Activated T-cell treated with anti-CD3 and anti-CD28 coated beads, Interleukin-2, amount 50 U/mL, for 24 hours (primary cell): ENCODE results near the gene LARGE1.

Source experiments
- DNase-seq: peaks from one replicate; pipeline ENCODE4 v3.0.0-alpha.2; 2020
- H3K27ac Mint-ChIP-seq: 2 replicates; pipeline ENCODE4 v1.8.0; 2020; ENCODE audit warnings: mild to moderate bottlenecking, mixed read lengths
- H3K27me3 Mint-ChIP-seq: 2 replicates; pipeline ENCODE4 v1.8.0; 2020; ENCODE audit warnings: mixed read lengths
- H3K36me3 Mint-ChIP-seq: 2 replicates; pipeline ENCODE4 v1.8.0; 2020; ENCODE audit warnings: low read depth, mixed read lengths
- H3K4me1 Mint-ChIP-seq: 2 replicates; pipeline ENCODE4 v1.8.0; 2020; ENCODE audit warnings: low read depth, mixed read lengths
- H3K4me3 Mint-ChIP-seq: 2 replicates; pipeline ENCODE4 v1.8.0; 2020; ENCODE audit warnings: mild to moderate bottlenecking, moderate library complexity, mixed read lengths
- H3K9me3 Mint-ChIP-seq: 2 replicates; pipeline ENCODE4 v1.8.0; 2020; ENCODE audit warnings: mixed read lengths

Gene LARGE1

DNA sequence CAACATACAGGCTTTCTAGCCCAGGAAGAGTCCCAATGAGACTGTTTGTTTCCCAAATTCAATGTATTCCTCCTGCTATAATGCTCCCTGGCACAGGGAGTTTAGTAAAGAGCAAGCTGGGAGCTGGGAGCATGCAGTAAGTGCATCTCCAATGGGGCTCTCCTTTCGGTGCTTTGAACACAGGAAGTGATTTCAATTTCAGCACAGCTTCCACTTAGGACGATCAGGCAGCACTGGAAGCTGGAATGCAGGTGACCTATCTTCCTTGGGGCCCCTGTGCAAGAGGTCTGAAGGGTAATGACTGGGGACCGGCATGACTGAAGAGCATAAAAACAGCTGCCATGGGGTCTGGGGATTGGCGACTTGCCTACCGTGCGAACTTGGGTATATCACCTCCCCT is 76.0 kb downstream of the LARGE1 start:
- no peaks in the 10 kb centered on the region for H3K36me3 Mint-ChIP-seq
- no peak for DNase-seq
- H3K4me3 Mint-ChIP-seq = no peak overlapping the region
- H3K27me3 Mint-ChIP-seq = peaks cover 2% of the 10 kb centered on the region
- peaks cover 17% of the 10 kb centered on the region for H3K9me3 Mint-ChIP-seq
- H3K27ac Mint-ChIP-seq = no peak overlapping the region
- H3K4me1 Mint-ChIP-seq = no peaks in the 10 kb centered on the region

DNA sequence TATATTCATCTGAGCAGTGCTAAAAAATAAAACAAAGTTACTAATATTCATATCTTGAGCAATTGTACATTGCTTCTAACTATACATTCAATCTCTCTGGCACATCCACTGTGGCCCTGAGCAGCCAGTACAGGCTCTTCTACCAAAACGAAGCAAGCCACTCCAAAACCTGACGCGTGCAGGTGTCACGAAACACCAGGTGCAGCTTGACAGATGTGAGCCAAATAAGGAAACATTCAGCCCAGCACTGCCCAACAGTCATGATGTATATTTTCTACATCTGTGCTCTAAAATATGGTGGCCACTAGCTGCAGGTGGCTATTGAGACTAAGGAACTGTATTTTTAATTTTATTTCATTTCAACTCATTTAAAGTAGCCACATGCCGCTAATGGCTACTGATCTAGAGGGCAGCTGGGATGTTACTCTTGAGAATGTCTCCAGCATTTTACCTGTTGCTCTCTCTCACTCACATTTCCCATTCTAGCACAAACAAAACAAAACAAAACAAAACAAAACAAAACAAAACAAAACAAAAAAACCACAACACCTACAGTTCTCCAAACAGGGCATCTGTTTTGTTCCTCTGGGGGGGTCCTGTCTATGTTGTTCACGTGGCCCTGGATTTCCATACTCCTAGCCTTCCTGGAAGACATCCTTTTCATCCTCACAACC is 77.7 kb downstream of the LARGE1 start:
- Mint-ChIP-seq H3K36me3 (no peaks in the 10 kb centered on the region), H3K9me3 (peaks cover 12% of the 10 kb centered on the region), H3K4me3 (no peak overlapping the region), H3K27ac (no peak overlapping the region), H3K27me3 (no peaks in the 10 kb centered on the region), H3K4me1 (no peaks in the 10 kb centered on the region)
- no peak for DNase-seq

DNA sequence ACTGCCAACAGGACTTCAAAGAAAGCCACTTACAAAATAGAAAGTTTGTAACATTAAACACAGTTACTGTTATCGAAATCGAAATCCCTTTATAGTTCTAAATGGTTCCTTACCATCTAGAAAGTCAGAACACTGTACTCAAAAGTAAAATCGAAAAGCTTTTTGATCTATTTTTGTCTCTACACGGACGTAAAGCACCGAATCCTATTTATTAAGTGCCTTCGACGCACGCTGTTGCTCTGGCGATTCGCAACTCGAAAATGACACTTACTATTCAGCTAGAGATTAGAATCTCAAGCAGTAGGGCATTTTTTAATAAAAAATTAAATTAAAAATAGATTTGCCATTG is 78.3 kb downstream of the LARGE1 start:
- no peaks in the 10 kb centered on the region for H3K4me1 Mint-ChIP-seq
- H3K27me3 Mint-ChIP-seq = no peaks in the 10 kb centered on the region
- peaks cover 10% of the 10 kb centered on the region for H3K9me3 Mint-ChIP-seq
- no peaks in the 10 kb centered on the region for H3K36me3 Mint-ChIP-seq
- no peak overlapping the region for H3K27ac Mint-ChIP-seq
- H3K4me3 Mint-ChIP-seq = no peak overlapping the region
- DNase-seq = no peak

DNA sequence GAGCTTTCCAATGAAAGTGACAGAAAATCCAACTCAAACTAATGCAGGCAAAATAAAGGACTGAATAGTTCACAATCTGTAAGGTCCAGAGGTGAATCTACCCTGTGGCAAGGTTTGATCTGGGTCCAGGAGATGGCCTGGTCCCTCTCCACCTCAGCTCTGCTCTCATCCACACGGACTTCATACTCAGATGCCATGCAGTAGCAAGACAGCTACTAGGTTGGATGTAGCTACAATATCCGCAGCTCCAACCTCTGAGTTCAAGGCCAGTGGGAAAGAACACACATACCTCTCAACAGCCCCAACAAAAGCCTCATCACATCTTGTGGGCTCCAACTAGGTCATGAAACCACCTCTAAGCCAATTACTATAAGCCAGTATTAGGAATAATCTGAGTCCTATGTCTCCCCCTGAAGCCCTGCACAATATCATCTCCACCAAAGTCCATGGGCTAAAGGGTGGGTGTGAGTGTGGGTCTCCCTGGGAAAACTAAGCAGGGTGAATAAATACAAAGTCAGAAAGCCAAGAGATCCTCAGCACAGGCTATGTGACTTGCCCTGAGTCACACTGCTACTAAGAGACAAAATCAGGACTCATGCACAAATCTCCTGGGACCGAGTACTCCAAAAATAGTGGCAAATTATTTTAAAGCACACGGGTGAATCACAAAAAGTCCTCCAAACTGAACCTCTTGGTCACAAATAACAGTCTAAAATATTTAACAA is 78.8 kb downstream of the LARGE1 start:
- Mint-ChIP-seq H3K4me3 (no peak overlapping the region), H3K9me3 (peaks cover 7% of the 10 kb centered on the region), H3K27ac (no peak overlapping the region), H3K27me3 (no peaks in the 10 kb centered on the region), H3K36me3 (no peaks in the 10 kb centered on the region), H3K4me1 (no peaks in the 10 kb centered on the region)
- DNase-seq = no peak

DNA sequence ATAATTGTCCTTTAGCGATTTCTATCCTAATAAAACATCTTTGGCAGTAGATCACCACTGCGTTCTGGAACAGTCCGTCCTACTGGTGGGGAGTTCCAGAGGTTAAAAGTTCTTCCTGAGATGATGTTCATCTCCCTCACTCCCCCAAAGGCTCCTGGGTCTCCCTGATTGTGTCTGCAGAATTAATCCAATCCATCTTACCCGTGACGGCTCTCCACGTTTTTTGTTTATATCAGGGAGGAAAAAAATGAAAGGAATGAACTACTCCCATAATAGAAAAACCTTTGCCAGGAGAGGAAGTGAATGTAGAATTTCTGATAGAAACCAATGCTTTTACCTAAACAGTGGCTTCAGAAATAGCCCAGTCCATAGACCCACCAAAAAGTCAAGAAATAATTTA is 81.6 kb downstream of the LARGE1 start:
- no peak for DNase-seq
- H3K9me3 Mint-ChIP-seq = no peaks in the 10 kb centered on the region
- H3K27ac Mint-ChIP-seq = no peak overlapping the region
- H3K36me3 Mint-ChIP-seq = no peaks in the 10 kb centered on the region
- H3K4me1 Mint-ChIP-seq = no peaks in the 10 kb centered on the region
- H3K4me3 Mint-ChIP-seq = no peak overlapping the region
- no peaks in the 10 kb centered on the region for H3K27me3 Mint-ChIP-seq

DNA sequence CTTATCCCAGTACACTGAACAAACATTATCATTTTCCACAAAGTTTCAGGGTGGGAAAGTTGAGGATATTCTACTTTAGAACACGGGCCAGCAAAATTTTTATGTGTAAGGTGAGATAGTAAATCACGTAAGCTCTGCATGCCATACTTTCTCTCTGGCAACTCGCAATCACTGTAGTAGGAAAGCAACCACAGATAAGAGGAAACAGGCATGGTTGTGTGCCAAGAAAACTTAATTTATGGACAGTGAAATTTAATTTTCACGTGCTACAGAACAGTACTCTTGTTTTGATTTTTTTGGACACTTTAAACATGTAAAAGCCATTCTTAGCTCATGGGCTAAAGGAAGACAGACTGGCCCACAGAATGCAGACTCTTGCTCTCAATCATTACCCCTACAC is 82.5 kb downstream of the LARGE1 start:
- no peak overlapping the region for H3K4me3 Mint-ChIP-seq
- no peak for DNase-seq
- no peaks in the 10 kb centered on the region for H3K27me3 Mint-ChIP-seq

DNA sequence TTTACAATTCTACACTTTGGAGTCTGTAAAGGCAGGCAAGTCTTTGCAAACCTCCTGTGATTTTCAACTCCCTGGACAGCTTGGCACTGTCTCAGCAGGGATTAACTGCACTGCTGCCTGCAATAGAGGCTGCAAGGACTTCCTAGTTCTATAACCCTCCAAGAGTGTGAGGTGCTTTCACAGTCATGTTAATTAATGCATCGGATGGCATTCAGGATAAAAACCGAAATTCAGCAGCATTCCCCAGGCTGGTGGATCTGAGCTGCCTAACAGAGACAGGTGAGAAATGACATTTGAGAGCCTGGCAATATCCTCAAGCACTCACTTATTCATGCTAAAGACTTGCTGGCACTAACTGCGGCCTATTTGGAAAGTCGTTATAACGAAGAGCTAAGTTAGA is 85.0 kb downstream of the LARGE1 start:
- no peaks in the 10 kb centered on the region for H3K27me3 Mint-ChIP-seq
- H3K4me1 Mint-ChIP-seq = no peaks in the 10 kb centered on the region
- H3K4me3 Mint-ChIP-seq = no peak overlapping the region

More for the DNA sequence above, 82.5 kb downstream of the LARGE1 start:
- no peaks in the 10 kb centered on the region for H3K9me3 Mint-ChIP-seq
- H3K27ac Mint-ChIP-seq = no peak overlapping the region
- H3K4me1 Mint-ChIP-seq = no peaks in the 10 kb centered on the region
- no peaks in the 10 kb centered on the region for H3K36me3 Mint-ChIP-seq

DNA sequence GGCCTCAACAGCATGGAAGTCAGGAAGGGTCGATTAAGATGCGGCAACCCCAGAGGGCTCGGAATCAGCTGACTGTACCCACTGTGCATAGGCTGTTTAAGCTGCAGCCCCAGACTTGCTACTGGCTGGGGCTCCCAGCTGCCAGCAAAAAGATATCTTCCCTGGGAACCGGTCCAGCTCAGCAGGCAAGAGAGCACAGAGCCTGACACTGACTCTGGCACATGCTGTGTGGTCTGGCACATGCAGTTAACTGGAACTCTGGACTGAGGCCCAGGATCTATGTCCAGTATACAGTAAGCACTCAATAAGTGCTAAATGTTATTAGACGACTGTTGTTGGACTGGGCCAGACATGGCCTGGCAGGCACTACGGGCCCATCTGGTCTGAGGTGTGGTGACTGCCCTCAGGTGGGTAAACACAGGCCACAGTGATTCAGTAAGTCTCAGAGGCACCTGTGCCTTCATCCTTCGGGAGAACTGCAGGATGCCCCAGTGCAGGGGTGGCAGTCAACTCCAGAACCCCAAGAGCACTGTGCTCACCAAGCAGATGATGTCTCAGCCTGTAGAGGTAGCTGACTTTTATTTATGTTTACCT is 87.6 kb downstream of the LARGE1 start:
- no peaks in the 10 kb centered on the region for H3K4me1 Mint-ChIP-seq
- H3K27ac Mint-ChIP-seq = no peak overlapping the region
- no peaks in the 10 kb centered on the region for H3K27me3 Mint-ChIP-seq
- no peak overlapping the region for H3K4me3 Mint-ChIP-seq
- no peaks in the 10 kb centered on the region for H3K9me3 Mint-ChIP-seq
- no peaks in the 10 kb centered on the region for H3K36me3 Mint-ChIP-seq
- DNase-seq = no peak

More for the DNA sequence above, 85.0 kb downstream of the LARGE1 start:
- no peaks in the 10 kb centered on the region for H3K9me3 Mint-ChIP-seq
- H3K27ac Mint-ChIP-seq = no peak overlapping the region
- H3K36me3 Mint-ChIP-seq = no peaks in the 10 kb centered on the region
- DNase-seq = no peak

DNA sequence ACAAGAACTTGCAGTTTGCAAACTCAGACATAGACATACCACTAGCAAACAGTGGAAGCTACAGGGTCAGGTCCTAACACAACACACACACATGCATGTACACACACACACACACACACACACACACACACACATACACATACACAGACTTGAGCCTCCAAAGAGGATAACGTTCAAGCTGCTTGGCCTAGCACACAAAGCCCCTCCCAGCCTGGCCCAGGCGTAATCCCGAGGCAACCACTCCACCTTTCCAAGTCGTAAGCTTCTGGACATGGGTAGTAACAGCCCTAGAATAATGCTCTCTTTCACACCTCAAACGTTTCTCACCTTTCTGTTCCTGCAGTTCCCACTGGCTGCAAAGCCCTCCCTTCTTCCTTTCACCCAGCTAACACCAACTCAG is 88.6 kb downstream of the LARGE1 start:
- Mint-ChIP-seq H3K27ac (no peak overlapping the region), H3K4me1 (no peaks in the 10 kb centered on the region), H3K36me3 (no peaks in the 10 kb centered on the region), H3K27me3 (no peaks in the 10 kb centered on the region), H3K9me3 (no peaks in the 10 kb centered on the region), H3K4me3 (no peak overlapping the region)
- DNase-seq = no peak

DNA sequence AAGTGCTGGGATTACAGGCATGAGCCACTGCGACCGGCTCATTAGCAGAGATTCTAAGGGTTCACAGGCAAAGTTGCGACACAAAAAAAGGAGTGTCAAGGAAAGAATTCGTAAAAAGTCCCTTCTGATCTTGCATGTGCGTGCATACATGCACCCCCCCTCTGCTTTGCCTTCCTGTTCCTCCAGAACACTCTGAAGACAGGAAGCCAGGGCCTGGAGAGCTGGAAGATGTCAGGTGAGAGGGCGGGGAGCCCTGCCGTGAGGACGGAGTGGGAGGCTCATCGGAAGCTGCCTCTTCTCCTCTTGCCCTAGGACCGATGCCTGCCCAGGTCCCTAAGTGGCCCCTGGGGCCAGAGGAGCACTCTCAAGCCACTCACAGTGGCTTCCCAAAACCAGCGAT is 89.1 kb downstream of the LARGE1 start:
- no peak overlapping the region for H3K4me3 Mint-ChIP-seq
- no peaks in the 10 kb centered on the region for H3K4me1 Mint-ChIP-seq
- H3K9me3 Mint-ChIP-seq = no peaks in the 10 kb centered on the region
- no peaks in the 10 kb centered on the region for H3K27me3 Mint-ChIP-seq
- no peak for DNase-seq
- H3K27ac Mint-ChIP-seq = no peak overlapping the region
- H3K36me3 Mint-ChIP-seq = no peaks in the 10 kb centered on the region

DNA sequence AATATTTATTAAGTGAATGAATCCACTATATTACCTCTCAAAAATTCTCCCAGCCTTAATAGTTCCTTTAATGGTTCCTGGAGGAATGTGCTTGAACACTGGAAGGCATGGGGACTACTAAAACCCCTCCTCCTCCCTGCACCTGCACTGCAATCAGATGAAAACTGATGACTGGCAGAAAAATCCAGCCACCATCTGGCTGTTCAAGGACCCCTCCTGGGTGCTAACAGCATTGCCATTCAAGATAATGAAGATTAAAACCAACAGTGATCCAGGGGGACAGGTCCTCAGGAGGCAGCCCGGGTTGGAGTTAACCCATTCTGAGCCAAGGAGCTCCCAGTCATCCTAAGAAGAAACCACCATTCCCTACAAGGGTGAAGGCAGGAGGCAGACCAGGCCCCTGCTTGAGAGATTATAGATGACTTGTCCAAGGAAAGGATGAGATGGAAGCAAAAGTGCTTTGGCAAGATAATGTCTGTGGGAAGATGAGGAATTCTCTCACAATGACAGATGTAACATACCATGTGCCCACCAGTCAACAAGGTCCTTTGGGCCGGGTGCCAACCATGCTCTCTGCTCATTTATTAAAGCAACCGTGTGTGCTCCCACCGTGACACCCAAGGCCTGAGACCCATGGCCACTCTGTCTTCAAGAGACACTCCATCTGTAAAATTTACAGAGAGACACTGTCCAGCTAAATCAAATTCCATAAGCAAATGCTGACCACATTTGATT is 90.6 kb downstream of the LARGE1 start:
- Mint-ChIP-seq H3K27ac (no peak overlapping the region), H3K4me3 (no peak overlapping the region), H3K27me3 (no peaks in the 10 kb centered on the region), H3K36me3 (no peaks in the 10 kb centered on the region), H3K9me3 (no peaks in the 10 kb centered on the region), H3K4me1 (no peaks in the 10 kb centered on the region)
- DNase-seq = no peak

DNA sequence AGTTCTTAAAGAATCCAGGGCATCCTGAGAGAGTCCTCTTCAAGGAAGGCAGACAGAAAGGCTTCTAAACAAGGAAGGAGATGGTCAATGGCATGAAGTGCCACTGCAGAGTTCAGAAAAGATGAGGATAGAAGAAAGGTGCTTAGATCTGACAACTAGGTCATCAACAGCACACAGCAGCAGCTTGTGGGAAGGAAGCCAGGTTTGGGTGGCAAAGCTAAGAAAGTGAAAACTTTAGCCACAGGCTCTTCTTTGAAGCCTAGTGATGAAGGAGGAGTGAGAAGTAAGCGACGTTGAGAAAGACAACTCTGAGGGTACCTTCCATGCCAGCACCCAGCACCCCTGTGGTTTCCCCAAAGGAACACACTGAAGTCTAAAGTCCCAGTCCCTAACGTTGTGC is 92.0 kb downstream of the LARGE1 start:
- no peak for DNase-seq
- Mint-ChIP-seq H3K4me1 (no peaks in the 10 kb centered on the region), H3K27ac (no peak overlapping the region), H3K27me3 (peaks cover 4% of the 10 kb centered on the region), H3K9me3 (no peaks in the 10 kb centered on the region), H3K4me3 (no peak overlapping the region), H3K36me3 (no peaks in the 10 kb centered on the region)

DNA sequence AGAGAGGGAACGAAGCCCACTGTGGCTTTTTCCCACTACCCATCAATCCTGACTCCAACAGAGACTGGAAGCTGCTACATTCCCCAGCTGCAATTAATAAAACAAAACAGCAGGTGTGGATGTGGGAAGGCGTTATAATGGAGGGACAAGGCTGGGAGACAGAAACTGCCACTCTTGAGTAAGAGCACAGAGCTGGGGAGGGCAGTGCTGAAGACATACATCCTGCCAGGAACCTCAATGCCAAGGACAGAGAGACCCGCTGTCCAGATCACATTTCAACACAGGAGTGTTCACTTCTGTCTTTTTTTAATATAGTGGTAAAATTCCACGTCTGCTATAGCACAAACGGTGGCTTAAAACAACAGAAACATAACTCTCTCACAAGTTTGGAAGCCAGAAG is 94.5 kb downstream of the LARGE1 start:
- Mint-ChIP-seq H3K27ac (no peak overlapping the region), H3K9me3 (no peaks in the 10 kb centered on the region), H3K27me3 (peaks cover 4% of the 10 kb centered on the region), H3K36me3 (no peaks in the 10 kb centered on the region), H3K4me3 (no peak overlapping the region), H3K4me1 (no peaks in the 10 kb centered on the region)
- no peak for DNase-seq

DNA sequence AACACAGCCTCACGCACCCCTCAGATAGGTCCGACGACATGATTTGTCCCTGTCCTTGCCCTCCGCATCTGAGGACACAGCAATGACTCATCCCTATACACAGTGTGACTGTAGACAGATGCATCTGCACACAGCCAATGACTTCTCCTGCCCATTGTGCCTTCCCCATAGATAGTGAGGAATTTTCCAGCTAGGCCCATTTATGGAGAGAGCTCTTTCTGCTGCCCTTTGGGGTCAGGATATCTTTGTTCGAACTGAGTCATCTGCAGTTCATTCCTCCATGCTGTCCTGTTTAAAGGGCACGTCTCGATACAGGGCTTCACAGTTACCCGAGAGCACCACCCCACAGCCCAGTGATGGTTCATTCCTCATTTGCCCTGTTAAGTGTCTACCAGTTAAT is 96.7 kb downstream of the LARGE1 start:
- H3K4me3 Mint-ChIP-seq = no peak overlapping the region
- H3K27ac Mint-ChIP-seq = no peak overlapping the region
- H3K4me1 Mint-ChIP-seq = no peaks in the 10 kb centered on the region
- H3K36me3 Mint-ChIP-seq = no peaks in the 10 kb centered on the region
- no peak for DNase-seq
- no peaks in the 10 kb centered on the region for H3K9me3 Mint-ChIP-seq
- peaks cover 4% of the 10 kb centered on the region for H3K27me3 Mint-ChIP-seq

DNA sequence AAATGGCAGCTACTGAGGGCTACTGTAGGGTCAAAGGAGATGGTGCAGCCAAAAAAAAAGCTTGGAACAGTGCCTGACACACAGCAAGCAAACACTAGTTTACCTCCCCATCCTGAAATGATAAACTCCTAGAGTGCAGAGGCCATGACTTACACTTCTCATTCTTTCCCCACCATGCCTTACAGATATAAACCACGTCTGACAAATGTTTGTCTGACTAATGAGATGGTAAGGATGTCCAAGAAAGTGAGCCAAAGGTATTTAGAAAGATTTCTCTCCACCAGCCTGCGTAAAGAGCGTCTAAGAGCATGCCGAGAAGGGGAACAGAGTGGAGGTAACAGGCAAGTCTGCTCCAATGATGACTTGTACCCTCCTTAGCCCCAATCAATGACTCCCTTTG is 99.0 kb downstream of the LARGE1 start:
- H3K4me1 Mint-ChIP-seq = no peaks in the 10 kb centered on the region
- no peaks in the 10 kb centered on the region for H3K36me3 Mint-ChIP-seq
- no peak overlapping the region for H3K4me3 Mint-ChIP-seq
- no peak for DNase-seq
- no peak overlapping the region for H3K27ac Mint-ChIP-seq
- peaks cover 4% of the 10 kb centered on the region for H3K27me3 Mint-ChIP-seq
- H3K9me3 Mint-ChIP-seq = no peaks in the 10 kb centered on the region
